ENCODE measurements around the gene ARAP1. TPM values are rescaled to one million over a fixed set of nuclear protein-coding genes. Genes with fewer than 3 reads are reported as not detected.

ARAP1 gene
- total and polyA plus RNA-seq, 2 donors (not counting 3 experiments of a cell fraction or from before 2014, with no cell fraction given): 36.8 to 66.2 TPM

GRCh38 chr11:72653649-72654048 is 98.6 kb downstream of the ARAP1 start:
- DNase-seq (ENCODE audit: low read depth, low spot score) (no peak), FAIRE-seq (no peak)
- dilution Hi-C loops (cut with MboI; ENCODE audit: extremely low pct_ligation_motif_present, low sequenced_read_pairs): no loop called here
- Histone ChIP-seq H3K36me3 (ENCODE audit: control insufficient read depth in 2 of 2, extremely low read depth in 1 of 2, insufficient read depth in 2 of 2, low read length in 2 of 2) (no peaks in the 10 kb centered on the region), H3K9me1 (replicated peaks; ENCODE audit: control insufficient read depth, extremely low read depth, insufficient read depth, low read length) (no peaks in the 10 kb centered on the region), H3K4me1 (ENCODE audit: control insufficient read depth, extremely low read depth, insufficient read depth, low read length) (no peaks in the 10 kb centered on the region), H3K79me2 (ENCODE audit: control insufficient read depth, insufficient read depth, low read length) (no peaks in the 10 kb centered on the region), H3K9ac (replicated peaks; ENCODE audit: extremely low read depth, insufficient read depth, low read length) (no peak overlapping the region), H3K4me3 (replicated peaks in 1 of 3; ENCODE audit: insufficient read depth in 1 of 3, low read depth in 1 of 3, low read length in 3 of 3) (no peak overlapping the region), H4K20me1 (replicated peaks; ENCODE audit: control insufficient read depth, extremely low read depth, insufficient read depth, low read length) (no peaks in the 10 kb centered on the region), H3K4me2 (ENCODE audit: insufficient read depth, low read length) (no peak overlapping the region), H3K27me3 (ENCODE audit: control insufficient read depth in 2 of 2, insufficient read depth in 2 of 2, low read length in 2 of 2) (no peaks in the 10 kb centered on the region), H3K9me3 (replicated peaks; ENCODE audit: control insufficient read depth, insufficient read depth, low read length) (no peaks in the 10 kb centered on the region), H2AFZ (ENCODE audit: low read depth, low read length) (no peak overlapping the region), H3K27ac (ENCODE audit: insufficient read depth, low read depth, low read length) (no peak overlapping the region)
- ChIA-PET POLR2A (no interaction called here), CTCF (interaction anchor here (0.7 to 5.3 kb wide), 2 partner anchors 30 to 45 kb away, joined by 3 to 19 read pairs; no protein-coding TSS in a partner anchor)
- intact Hi-C loops (cut with micrococcal nuclease): no loop called here
- TF ChIP-seq POLR2A (IDR thresholded peaks at IDR 0.05; ENCODE audit: low read depth, low read length) (no peak), CTCF (IDR thresholded peaks at IDR 0.05; ENCODE audit: extremely low read depth in 1 of 2, insufficient read depth in 1 of 2, low read depth in 1 of 2, low read length in 2 of 2) (no peak), EZH2 (IDR thresholded peaks at IDR 0.05; ENCODE audit: borderline replicate concordance, low read depth, low read length, severe bottlenecking) (no peak), JUN (IDR thresholded peaks at IDR 0.05; ENCODE audit: borderline replicate concordance, insufficient read depth, insufficient read length, low read depth) (no peak), FOS (IDR thresholded peaks at IDR 0.05; ENCODE audit: borderline replicate concordance, insufficient read depth, low read length) (no peak)
- no TSS peak for BruUV-seq (replicated peaks)
